Stimulated activated CD8-positive, alpha-beta memory T cell treated with anti-CD3 and anti-CD28 coated beads, Interleukin-4, amount 100 ng/mL, for 48 hours (primary cell): Measurements from ENCODE around the gene PPP1R10.

ENCODE experiments used
- DNase-seq: peaks from one replicate; pipeline ENCODE4 v3.0.0-alpha.2; 2020

The PPP1R10 gene

GRCh38 chr6:30597315-30598144 lies 19.5 kb downstream of the PPP1R10 start:
- peak; percentile 93 for DNase-seq

DNA sequence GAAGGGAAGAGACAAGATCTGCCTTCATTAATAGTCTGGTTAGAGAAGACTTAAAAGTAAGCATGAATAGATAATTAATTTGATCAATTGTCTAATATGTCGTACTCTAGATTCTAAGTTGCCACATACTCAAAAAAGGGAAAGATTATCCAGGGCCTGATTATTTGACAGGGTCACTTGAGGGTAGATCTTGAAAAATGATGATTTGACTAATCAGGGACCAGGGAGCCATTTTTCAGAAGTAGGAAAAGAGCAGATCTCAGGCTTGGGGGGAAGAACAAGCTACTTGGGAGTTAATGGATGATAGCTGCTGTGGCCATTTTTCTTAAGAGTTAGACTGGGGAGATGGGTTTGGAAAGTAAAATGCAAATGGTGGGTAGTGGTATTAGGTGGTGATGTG lies 24.8 kb downstream of the PPP1R10 start:
- no peak for DNase-seq

GRCh38 chr6:30591008-30591407 lies 26.0 kb downstream of the PPP1R10 start:
- DNase-seq: no peak

- no peak for DNase-seq
Measured at GRCh38 chr6:30590509-30590908, 26.5 kb downstream of the PPP1R10 start.

- no peak for DNase-seq
Measured at GRCh38 chr6:30589754-30590358, 27.2 kb downstream of the PPP1R10 start.

DNA sequence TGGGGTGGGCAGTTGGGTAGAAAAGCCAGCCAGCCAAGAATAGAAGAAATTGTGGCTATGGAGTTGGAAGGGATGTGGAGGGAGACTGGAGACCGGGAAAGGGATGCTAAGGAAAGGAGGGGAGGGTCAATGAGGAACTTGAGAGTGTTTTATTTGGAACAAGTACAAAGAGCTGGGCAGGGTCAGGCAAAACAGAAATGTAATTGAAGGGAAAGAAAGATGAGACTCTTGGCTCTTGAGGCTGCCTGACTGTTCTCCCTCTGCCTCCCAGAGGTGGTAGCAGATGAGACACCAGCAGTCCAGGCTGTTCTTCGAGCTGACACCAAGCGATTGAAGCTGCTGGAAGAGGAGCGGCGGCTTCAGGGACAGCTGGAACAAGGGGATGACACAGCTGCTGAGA lies 33.1 kb downstream of the PPP1R10 start:
- no peak for DNase-seq

GRCh38 chr6:30578051-30578450 lies 39.0 kb downstream of the PPP1R10 start:
- DNase-seq: no peak

DNA sequence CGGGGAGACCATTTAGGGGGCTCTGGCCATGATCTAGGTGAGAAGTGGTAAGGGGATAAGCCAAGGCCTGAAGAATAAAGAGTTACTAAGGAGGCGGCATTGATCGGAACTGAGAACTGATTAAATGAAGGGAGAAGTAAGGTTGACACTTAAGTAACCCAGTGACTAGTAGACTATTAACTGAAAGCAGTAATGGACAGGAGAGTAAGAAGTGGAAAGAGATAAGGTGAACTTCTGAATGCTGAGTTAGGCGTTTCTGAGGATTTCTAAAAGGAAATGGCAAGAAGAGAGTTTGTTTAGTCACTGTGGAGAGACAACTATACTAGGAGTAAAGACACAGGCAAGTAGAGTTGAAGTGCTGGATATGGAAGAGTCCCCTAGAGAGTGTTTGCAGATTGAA lies 43.9 kb downstream of the PPP1R10 start:
- no peak for DNase-seq

GRCh38 chr6:30572148-30572547 lies 44.9 kb downstream of the PPP1R10 start:
- no peak for DNase-seq

DNA sequence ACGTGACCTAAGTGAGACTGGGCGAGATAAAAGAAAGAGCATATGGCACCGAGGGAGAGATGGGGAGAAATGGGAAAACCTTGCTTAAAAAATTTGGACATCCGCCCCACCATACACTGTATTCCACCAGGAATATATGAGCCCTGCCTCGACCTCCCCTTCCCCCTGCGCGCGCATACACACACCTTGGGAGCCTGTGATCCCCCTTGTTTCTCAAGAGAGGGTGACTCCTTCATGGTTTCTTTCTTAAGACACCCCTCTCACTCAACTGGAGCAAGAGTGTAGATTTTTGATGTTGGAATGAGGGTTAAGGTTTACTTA lies 45.3 kb downstream of the PPP1R10 start:
- no peak for DNase-seq

DNA sequence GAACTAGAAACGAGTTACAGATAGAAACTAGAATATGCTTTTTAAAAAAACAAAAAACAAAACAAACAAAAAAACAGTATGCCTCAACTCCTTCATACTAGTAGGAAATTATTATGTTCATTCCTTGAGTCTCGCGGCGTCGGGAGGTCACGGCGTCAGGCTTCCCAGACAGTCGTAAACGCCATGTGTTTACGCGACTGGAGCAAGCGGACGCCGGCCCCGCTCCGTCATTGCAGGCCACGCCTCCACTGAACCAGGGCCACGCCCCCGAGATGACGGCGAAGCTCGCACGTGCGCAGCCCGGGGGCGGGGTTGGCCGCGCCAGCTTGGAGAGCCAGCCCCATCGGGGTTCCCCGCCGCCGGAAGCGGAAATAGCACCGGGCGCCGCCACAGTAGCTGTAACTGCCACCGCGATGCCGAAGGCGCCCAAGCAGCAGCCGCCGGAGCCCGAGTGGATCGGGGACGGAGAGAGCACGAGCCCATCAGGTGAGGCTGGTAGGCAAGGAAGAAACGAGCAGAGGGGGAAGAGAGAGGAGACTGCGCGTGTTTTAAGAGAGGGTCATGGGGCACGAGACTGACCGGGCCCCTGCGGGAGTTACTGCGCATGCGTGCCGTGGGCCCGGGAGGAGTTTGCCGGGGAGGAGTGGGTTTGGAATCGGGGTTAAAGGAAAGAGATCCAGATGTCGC lies 45.8 kb downstream of the PPP1R10 start, which contains the start of gene ABCF1:
TSS of gene ABCF1 (plus strand) at position 368 of the 687 bp plus-strand sequence. CDS start at position 414, 46 bp downstream.
- DNase-seq: peak; percentile 100

DNA sequence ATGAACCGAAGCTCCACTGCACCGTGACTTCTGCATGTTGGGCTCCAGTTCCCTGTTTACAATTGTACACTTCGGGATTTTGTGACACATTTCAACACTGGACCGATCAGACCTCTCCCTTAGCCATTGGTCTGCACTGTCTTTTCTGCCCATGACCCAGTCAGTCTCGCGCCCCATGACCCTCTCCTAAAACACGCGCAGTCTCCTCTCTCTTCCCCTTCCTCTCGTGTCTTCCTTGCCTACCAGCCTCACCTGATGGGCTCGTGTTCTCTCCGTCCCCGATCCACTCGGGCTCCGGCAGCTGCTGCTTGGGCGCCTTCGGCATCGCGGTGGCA lies 46.3 kb downstream of the PPP1R10 start:
- DNase-seq: no peak

DNA sequence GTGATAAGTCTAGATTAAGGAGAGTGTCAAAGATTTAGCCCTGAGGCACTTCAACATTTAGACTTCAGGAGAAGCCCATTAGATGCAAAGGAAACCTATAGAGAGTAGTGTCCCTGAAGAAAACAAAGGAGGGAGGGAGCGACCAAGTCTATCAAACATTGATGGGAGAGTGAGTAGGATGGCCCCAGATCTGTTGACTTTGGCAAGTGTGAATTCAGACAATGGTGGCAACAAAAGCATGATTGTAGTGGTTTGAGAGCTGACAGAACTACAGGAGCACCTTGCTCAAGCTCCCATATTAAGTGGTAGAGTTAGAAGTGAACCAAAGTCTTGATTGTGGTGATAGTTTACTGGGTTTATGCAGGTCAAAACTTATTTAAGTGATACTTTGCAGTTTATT lies 46.8 kb downstream of the PPP1R10 start:
- no peak for DNase-seq

- DNase-seq: peak; percentile 52
Measured at GRCh38 chr6:30568245-30568644, 48.8 kb downstream of the PPP1R10 start.

- DNase-seq: no peak
Measured at GRCh38 chr6:30565772-30566171, 51.3 kb downstream of the PPP1R10 start.

DNA sequence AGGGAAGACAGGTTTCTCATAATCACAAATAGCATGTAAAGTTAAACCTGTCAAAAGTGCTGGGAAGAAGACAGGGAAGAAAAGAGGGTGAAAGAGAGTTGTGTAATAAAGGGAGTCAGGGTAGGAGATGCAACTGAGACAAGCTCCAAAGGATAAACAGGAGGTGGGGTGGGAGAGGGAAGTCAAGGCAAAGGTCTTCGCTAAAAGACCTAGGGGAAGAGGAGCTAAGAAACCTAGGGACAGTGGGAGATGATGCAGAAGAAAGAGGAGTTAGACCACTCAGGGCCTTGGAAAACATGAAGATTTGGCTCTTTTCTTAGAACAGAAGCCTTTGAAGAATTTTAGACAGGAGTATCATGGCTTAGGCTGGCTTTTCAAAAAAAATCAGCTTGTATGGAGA lies 52.9 kb downstream of the PPP1R10 start:
- no peak for DNase-seq

- no peak for DNase-seq
Measured at GRCh38 chr6:30562470-30563425, 54.3 kb downstream of the PPP1R10 start.

DNA sequence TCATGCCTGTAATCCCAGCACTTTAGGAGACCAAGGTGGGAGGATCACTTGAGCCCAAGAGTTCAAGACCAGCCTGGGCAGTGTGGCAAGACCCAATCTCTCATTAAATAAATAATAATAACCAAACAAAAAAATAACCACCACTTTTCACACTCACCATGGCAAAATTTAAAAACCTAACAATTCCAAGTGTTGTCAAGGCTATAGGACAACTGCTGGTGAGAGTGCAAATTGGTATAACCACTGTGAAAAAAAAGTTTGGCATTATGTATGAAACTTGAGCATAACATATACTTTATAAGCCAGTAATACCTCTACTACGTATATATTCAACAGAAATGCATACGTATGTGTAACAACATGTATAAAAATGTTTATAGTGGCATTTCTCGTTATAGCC lies 56.1 kb downstream of the PPP1R10 start:
- no peak for DNase-seq

- no peak for DNase-seq
Measured at GRCh38 chr6:30557683-30557981, 59.4 kb downstream of the PPP1R10 start.

GRCh38 chr6:30556906-30557682 lies 59.9 kb downstream of the PPP1R10 start, which contains the start of gene PRR3:
Gene PRR3 (plus strand): TSS chr6:30557295. CDS start chr6:30557345, 50 bp downstream.
- peak; percentile 91 for DNase-seq

GRCh38 chr6:30556066-30556905 lies 60.8 kb downstream of the PPP1R10 start, which contains the start of gene GNL1:
Gene GNL1 (minus strand): TSS chr6:30556489. CDS start chr6:30556203, 286 bp downstream.
- DNase-seq: peak; percentile 100
